Muscle of back (tissue), 11 donors: ENCODE results near the gene MRPL53. TPM values are rescaled to one million over a fixed set of nuclear protein-coding genes. Genes with fewer than 3 reads are reported as not detected.

ENCODE experiments used
- DNase-seq, 3 donors: peaks; one replicate each; pipeline versions ENCODE4 v3.0.0 to v3.0.0-alpha.2; 2013
- polyA plus RNA-seq, 10 donors: library from polyadenylated mRNA; unstranded; fragments of 120-200 nt; gene quantifications; one replicate each; pipeline ENCODE4 v1.2.1, GENCODE V29; 2013; ENCODE audit not compliant: insufficient read length in 10 of 10

The MRPL53 gene
- polyA plus RNA-seq, 10 donors, result 33.2 to 83.6 (median 56.9) TPM

DNA sequence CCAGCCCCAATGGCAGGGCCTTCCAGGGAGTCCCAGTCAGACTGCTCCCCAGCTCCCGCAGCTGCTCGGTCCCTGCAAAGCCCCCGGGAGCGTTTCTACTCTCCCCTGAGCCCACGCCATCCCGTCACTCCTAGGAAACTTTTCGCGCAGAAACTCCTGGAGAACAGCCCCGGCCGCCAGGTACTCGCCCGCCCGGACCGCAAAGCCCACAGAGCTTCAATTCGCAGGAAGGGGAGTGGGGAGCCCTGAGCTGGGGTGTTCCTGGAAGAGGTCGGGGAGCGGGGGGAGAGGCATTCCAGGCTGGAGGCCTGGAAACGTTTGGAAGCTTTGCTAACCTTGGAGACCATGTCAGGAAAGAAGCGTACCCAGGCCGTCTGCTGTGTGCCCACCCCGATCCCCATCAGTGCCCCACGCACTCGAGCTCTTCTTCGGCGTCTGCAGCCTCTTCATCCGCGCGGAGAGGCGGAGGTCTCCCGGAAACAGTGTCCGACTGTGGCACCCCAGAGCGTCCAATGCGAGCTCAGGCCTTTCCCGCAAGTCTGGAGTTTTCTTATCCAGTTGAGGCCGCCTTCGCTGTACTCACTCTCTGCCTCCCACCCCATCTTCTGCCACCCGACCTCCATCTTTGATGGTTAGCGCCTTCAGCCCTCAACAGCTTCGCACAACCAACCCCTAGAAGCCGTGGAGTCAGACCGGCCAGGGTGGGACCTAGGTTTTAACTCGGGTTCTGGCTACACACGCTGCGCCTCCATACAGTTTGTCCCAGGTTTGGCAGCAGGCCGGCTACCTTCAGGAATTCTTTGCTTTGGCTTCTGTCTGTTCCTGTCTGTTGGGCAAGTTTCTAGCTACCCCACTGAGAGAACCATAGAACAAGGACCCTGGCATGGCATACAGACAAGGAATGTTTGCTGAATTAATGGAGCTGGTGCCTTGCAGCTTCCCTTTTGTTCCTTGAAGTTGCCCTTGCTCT is 31.3 kb upstream of the MRPL53 start:
- no peak for DNase-seq

DNA sequence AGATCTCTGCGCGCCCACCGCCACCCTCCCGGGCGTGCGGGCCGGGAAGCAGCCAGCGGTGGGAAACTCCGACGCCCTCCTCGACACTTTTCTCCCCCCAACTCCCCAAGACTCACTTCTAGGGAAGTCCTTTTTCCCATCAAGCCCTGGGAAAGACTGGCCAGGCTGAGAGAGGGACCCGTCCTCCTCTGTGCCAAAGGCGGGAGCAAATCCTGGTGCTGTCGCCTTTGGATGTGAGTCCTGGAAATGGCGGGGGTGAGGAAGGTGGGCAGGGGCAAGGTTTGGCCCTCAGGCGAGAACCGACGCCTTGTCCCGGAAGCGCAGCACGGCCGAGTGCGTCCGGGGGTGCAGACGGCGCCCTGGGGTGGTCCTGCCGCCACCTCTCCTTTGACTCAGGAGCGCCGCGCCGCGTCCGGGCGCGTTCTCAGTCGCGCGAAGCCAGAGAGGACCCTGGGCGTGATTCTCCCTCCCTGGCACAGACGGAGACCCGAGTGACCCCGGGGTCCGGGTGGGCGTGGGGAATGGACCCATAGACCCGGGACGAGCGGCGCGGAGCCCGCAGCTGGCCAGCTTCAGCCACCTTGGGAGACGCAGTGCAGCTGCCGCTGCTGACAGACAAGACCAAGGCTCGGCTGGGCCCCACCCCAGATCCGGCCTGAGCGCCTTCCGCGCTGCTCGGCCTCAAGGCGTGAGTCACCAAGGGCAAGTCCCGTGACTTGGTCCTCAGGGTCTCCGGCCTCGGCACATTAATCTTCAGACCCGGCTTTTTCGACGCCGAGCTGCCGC is 30.4 kb upstream of the MRPL53 start:
- DNase-seq, result peak; percentile 72 to 90 (median 79)

DNA sequence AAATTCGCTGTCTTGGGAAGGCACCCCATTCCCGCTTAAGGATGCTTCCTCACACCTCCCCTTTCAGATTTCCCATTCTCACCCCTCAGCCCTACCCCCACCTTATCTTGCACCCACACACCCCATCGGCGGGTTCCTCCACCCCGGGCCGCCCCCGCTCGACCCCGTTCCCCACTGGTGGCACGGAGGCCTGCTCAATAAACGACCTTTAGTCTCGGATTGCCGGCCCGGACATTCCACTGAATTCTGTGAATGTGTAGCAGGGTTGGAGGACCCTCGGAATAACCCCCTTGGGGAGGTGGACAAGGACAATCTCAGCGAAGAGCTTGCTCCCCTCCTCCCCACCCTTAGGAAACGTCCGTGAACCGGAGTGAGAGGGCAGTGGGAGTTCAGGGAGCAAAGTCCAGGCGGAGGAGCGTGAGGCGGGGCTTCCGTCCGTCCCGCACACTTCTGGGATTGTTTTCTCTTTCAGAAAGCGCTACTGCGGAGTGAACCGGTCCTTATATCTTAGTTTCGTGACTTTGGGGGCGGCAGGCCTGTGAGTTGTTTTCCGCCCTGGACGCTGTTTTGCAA is 29.8 kb upstream of the MRPL53 start:
- DNase-seq, result peak in 1 of 3 donors; percentile 67

DNA sequence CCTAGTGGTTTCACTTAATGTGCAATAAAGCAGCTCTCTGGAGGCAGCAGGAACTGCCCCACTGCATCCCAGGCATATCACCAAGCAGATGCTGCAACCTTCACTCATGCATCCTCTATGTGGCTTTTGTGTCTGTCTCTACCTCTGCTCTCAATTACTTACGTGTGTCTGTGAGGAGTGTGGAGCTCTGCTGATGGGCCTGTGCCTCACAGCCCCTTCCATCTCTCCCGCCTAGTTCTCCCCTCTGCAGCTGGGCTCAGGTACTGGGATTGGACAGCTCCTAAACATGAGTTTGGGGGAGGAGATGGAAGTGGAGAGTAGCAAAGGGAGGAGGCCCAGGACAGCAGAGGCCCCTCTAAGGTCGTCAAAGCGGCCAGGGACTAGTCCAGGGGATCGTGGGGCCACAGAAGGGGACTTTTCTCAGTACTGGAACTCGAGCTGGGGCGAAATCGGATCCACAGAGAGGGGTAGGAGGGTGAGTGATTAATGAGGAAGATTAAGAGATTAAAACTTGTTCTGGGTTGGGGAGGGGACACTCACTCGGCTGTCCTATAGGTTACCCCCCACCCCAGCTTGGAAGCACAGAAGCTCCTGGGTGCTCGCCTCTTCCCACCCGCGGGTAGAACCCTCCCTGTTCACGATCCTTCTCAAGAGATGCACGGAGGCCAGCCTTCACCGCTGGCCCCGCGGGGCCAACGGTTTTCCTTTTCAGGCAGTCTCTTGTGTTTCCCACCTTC is 29.0 kb upstream of the MRPL53 start:
- peak in 1 of 3 donors; percentile 73 for DNase-seq

DNA sequence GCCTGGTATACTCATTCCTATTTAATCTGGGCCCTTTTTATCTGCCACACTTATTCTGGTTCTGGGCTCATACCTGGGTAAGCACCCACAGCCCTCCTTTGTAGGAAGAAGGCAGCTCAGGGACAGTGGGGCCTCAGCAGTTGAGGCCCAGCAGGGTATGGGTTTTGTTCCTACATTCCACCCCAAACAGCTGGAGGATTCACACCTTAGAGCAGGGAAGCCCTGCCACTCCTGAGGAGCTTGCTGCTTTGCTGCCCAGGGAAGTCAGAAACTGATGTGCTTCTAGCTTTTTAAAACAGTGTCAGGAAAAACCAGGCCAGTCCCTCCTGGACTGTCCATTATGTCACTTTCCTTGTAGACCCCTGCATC is 28.1 kb upstream of the MRPL53 start:
- no peak for DNase-seq

DNA sequence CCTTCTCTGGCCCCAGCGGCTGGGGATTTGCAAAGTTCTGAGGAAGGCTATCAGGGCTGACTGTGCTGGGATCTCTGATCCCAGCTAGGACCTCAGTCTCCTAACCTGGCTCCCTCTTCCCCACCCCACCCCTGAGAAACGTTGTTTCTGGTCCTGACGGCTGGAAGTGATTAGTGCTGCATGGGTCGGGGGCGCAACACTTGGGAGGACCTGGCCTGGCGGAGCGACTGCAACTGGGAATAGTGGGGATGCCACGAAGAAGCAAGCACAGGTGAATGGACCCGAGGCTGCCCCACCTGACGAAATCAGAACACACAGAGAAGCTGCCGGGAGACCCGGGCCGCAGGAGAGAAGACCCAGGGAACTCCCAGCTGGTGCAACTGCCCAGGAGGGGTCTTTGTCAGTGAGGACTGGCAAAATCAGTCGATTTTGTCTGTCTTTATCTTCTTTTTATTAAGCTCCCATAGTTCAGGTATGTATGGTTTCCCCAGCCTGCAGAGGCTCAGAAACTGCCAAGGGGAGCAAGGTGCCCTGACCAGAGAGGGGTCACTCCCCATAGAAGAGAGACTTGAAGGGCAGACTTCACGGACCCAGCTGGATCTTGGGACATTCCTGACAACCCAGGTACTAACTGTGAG is 27.6 kb upstream of the MRPL53 start:
- no peak for DNase-seq

DNA sequence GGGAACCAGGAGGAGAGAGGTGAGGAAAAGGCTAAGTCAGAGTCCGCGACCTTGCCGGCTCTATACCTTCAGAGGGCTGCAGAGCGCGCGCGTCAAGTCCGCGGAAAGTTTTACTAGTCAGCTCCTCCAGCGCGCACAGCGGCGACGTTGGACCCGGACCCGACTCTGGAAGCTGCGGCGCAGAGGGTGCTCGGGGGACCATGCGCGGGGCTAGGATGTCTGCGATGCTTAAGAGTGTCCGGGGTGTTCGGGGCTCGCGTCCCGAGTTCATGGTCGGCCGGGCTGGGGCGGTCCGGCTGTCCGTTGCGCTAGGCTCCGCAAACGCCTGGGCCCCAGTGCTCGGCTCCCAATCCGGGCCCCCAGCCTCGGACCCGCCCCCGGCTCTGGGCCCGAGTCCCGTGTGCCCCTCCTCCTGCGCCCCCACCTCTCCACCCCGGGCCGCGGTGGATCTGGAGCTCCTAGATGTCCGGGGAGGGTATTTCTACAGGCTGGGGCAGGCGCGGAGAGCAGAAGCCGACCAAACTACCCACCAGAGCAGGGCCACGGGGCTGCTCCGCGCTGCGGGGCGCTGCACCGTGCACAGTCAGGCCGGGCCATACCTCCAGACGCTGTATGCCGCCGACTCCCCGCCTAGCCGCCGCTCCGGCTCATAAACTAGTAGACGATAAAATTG is 26.9 kb upstream of the MRPL53 start, which contains the start of gene LBX2:
TSS of gene LBX2 (minus strand) at position 337 of the 673 bp plus-strand sequence. CDS start at position 271, 66 bp downstream.
- DNase-seq, result peak in 1 of 3 donors; percentile 86

DNA sequence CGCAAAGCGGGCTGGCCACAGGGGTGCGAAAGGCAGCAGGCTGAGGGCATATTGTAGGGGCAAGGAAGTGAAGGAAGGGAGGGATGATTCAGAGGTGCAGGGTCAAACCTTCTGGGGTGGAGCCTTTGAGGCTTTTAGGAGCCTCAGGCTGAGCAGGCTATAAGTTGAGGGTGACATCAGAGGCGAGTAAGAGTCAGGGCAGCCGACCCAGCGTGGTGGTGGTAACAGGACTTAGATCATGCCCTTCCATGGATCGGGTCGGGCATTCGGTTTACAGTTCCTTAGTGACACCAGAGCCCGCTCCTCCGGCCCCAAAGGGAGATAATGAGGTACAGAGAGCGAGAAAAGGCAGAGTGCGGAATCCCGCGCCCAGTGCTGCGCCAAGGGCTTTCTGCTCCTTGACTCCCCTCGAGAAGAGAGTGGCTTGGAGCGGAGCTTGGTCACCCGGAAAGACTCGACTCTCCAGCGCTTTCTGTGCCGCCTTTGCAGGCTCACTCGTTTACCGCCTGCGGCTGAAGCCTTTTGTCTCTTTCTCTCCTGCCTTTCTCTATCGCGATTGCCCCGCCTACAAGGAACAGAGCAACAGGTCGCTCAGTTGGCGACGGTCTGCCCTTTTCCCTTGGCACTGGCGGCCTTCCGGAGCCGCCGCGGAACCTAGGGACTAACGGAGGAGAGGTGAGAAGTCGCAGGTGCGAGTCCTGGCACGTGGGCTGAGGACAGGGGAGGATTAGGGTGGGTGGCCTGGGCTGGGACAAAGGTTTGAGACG is 26.2 kb upstream of the MRPL53 start:
- peak in 1 of 3 donors; percentile 56 for DNase-seq

DNA sequence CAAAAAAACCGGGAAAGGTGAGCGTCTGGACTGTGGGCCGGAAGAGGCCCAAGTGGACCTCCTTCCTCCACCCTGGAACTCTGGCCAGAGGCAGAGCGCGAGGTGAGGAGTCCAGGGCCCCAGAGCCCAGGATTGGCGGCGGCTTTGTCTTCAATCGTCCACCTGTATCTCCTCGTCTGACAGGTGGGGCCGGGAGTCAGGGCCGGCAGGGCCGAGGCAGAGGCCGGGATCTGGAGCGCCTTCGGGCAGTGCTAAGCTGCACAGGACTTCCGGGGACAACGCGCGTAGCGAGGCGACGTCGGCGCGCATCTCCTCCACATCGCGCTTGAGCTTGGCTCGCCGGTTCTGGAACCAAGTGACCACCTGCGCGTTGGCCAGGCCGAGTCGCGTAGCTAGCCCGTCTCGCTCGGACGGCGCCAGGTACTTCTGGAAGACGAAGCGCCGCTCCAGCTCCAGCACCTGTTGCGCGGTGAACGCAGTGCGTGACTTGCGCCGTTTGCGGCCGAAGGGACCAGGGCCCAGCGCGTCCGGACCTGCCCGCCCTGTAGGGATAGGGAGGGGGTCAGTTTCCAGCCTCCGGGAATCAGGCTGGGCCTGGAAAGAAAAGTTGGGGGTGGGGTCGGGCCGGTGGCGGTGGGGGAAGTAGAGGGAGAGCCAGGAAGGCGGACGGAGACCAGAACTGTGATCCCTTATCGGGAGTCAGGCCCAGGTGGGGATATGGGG is 25.5 kb upstream of the MRPL53 start:
- peak in 1 of 3 donors; percentile 62 for DNase-seq

DNA sequence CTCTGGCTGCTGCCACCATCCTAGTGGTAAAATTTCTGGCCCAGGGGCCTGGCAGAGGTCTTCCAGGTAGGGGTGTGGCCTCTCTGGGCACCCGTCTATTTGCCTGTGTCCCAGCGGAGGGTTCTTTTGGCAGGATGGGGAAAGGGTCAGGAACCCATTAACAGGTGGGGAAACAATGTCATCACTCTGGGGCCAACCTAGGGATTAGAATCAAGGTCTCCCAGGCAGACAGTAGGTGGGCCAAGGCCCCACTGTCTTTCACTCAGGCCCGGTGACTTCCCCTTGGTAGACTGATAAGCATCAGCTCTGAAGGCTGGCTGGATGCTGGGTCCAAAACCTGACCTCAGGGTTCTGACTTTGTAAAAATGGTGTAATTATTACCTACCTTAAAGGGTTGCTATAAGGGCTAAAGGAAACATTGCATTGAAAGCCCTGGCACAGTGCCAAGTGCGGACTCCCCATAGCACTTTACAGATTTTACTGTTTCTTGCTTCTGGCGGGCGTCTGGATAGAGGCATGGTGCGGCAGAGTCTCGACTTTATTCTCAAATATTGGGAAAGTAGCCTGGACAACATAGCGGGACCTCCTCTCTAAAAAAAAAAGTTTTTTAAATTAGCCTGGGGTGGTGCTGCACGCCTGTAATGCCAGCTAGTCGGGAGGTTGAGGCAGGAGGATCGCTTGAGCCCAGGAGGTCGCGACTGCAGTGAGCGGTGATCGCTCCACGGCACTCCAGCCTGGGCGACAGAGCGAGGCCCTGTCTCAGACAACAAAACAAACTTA is 24.7 kb upstream of the MRPL53 start:
- DNase-seq, result no peak

DNA sequence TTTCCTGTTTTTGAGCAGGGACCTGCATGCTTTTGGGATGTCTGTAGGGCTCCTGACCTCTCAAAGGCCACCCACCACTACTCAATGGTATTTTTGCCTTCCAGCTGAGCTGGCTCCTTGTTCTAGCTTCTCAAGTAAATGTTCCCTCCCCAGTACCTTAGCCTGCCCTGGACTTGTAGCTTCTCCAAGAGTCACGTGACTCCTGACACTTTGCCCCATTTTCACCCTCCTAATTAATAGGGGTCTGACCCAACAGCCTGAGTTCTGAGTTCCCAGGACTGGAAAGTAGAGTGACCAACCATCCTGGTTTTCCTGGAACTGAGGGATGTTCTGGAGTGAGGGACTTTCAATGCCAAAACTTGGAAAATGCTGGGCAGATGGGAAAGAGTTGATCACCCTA is 23.0 kb upstream of the MRPL53 start:
- no peak for DNase-seq

DNA sequence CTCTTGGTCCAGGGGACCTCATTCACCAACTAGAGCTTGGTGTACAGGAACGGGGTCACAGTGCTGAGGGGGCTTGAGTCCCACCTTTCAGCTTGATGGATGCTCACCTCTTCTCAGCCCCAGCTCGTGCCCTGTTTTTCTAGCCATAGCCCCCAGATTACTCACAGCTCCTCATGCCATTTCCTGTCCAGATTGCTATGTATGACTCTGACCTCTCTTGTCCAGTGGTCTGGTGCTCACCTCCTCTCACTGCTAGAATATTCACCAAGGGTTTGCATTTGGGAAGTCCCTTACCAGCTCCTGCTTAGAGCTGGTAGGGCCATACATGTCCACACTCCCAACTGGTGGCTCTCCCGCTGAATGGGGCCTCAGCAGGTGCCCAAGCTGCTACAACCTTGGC is 21.1 kb upstream of the MRPL53 start:
- DNase-seq, result no peak

DNA sequence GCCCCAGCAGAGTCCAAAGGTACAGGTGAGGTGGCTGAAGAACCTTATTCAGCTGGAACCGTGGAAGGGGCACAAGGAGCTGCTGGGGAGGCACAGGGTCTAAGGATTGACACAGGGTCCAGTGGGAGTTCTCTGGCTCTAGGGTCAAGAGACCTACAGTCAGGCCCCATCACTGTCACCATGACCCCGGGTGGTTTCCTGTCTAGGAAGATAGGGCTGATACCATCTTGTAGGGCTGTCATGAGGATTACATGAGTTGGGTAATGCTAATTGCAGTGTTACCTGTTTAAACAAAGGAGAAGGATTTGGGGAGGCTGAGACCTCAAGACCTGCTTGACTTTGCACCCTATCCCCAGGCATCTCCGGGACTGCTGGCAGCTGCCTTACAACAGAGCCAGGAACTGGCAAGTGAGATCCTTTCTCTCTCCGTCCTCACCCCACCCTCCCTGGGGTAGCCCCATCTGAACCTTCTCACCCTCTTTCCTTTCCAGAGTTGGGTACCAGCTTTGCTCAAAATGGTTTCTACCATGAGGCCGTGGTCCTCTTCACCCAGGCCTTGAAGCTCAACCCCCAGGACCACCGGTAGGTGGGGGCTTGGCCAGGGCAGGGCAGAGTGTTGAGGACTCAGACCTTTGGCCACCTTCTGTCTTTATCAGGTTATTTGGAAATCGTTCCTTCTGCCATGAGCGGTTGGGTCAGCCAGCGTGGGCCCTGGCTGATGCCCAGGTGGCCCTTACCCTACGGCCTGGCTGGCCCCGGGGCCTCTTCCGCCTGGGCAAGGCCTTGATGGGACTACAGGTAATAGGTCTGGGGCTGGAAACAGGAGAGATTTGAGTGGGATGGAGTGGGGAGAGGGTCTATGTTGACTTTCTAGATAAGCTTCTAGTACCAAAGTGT is 19.4 kb upstream of the MRPL53 start:
- DNase-seq, result no peak

DNA sequence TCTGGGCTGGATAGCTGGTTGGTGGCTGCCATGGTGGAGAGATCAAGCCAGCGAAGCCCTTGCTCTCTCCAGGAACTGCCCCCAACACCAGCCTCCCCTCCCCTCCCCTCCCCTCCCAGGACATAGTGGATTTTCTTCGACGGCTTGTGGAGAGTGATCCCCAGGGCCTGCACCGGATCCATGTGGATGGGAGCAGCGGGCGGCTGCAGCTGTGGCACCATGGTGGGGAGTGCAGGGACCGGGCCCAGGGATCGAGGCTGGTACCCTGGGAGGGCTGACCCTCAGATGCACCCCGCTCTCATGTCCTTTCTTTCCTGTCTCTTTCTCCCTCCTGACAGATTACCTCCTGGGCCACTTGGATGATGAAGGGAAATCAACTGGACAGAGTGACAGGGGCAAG is 17.4 kb upstream of the MRPL53 start:
- no peak for DNase-seq

DNA sequence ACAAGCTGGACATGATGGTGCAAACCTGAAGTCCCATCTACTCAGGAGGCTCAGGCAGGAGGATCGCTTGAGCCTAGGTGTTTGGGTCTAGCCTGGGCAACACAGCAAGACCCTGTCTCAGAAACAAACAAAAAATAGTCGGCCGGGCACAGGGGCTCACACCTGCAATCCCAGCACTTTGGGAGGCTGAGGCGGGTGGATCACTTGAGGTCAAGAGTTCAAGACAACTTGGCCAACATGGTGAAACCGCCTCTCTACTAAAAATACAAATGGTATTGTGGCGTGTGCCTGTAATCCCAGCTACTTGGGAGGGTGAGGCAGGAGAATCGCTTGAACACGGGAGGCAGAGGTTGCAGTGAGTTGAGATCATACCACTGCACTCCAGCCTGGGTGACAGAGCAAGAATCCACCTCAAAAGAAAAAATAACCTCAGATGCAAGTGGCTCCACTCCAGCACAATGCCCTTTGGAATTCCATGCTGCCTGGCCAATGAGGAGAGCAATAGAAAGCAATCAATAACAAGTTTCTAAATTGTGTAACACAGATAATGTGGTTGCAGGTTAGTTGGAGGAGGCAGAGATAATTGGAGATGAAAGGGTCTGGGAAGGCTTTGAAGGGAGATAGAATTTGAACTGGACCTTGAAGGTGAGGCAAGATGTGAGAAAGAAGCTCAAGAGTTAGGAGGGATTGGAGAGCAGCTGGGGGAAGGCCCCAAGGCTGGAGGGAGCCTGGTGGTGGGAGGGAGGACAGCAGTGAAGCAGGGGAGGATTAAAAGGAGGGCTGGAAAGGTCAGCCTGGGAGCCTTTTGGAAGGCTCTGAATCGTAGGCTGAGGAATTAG is 16.4 kb upstream of the MRPL53 start:
- no peak for DNase-seq

DNA sequence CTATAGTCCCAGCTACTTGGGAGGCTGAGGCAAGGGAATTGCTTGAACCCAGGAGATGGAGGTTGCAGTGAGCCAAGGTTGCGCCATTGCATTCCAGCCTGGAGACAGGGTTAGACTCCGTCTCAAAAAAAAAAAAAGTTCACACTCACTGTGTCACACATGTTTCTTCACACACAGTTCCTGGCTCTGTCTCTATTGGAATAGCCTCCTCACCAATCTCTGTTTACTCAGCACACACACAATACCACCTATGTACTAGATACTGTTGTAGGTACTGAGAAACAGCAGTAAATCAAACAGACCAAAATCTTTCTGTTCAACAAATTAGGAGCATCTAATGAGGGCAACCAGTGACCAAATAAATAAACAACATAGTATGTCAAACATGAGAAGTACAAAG is 13.7 kb upstream of the MRPL53 start:
- DNase-seq, result no peak
